Activated naive CD4-positive, alpha-beta T cell treated with Interleukin-2 at 50 U/mL for 16 hours (primary cell): Measurements from ENCODE around the gene PDE12.
A peak's percentile ranks its signal among the peaks of the same experiment; 100 is the strongest.
"Not testable (repeated sequence)": the region's sequence is repeated elsewhere in the genome, so short reads cannot be mapped to it uniquely, and the experiment has no call there.

Source experiments
- DNase-seq: peaks from one replicate; pipeline ENCODE4 v3.0.0-alpha.2; 2020

The PDE12 gene

GRCh38 chr3:57586778-57587177 lies 30.7 kb downstream of the PDE12 start:
- DNase-seq: no peak

GRCh38 chr3:57587905-57588304 lies 31.8 kb downstream of the PDE12 start:
- DNase-seq: no peak

- DNase-seq: no peak
Observed at GRCh38 chr3:57592306-57592705, 36.2 kb downstream of the PDE12 start.

GRCh38 chr3:57594144-57594543 lies 38.1 kb downstream of the PDE12 start:
- no peak for DNase-seq

- no peak for DNase-seq
Observed at GRCh38 chr3:57594576-57594975, 38.5 kb downstream of the PDE12 start.

GRCh38 chr3:57596495-57597126 lies 40.5 kb downstream of the PDE12 start:
- DNase-seq: peak; percentile 60

- DNase-seq: peak; percentile 100
Observed at GRCh38 chr3:57597127-57597923, 41.3 kb downstream of the PDE12 start, which contains the start of gene ARF4. TSS of gene ARF4 (minus strand) at chr3:57597344. CDS start at chr3:57597140, 204 bp downstream.

- DNase-seq: no peak
Observed at GRCh38 chr3:57598765-57599360, 42.8 kb downstream of the PDE12 start.

GRCh38 chr3:57600195-57600594 lies 44.1 kb downstream of the PDE12 start:
- DNase-seq: no peak

GRCh38 chr3:57604971-57605370 lies 48.9 kb downstream of the PDE12 start:
- no peak for DNase-seq

- DNase-seq: no peak
Observed at GRCh38 chr3:57605683-57606082, 49.6 kb downstream of the PDE12 start.

GRCh38 chr3:57611870-57612269 lies 55.8 kb downstream of the PDE12 start:
- not testable (repeated sequence) for DNase-seq

GRCh38 chr3:57616233-57616632 lies 60.2 kb downstream of the PDE12 start:
- DNase-seq: no peak
